ENCODE data around the gene ZNF492. TPM values are rescaled to one million over a fixed set of nuclear protein-coding genes. Genes with fewer than 3 reads are reported as not detected.

Gene ZNF492
- total and polyA plus RNA-seq, 10 of the 15 experiments (the other 5 are each of a cell fraction or from before 2014, with no cell fraction given), result not detected

DNA sequence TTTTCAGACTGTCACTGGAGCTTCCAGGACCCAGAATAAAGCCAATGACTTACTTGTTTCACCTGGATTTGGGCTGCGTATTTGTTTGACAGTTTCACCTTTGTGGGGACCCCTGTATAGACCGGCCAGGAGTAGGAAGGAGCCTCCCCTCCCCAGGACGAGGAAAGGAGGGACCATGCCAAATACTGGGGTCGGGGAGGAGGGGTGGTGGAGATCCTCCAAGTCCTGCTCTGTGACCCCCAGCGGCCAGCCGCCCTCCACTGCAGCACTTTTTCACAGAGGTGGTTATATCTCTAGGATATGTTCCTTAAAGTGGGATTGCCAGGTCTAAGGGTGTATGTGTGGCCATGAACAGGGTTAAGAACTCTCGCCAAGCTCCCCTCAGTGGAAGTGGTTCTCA is 25.7 kb upstream of the ZNF492 start:
- intact Hi-C loops (cut with micrococcal nuclease; ENCODE audit: unreplicated experiment), result no loop called here
- TF ChIP-seq ZNF24 (IDR thresholded peaks at IDR 0.05) (no peak), SMARCA5 (IDR thresholded peaks at IDR 0.05) (no peak), CBX5 (IDR thresholded peaks at IDR 0.05; ENCODE audit: low read depth) (no peak), KLF5 (IDR thresholded peaks at IDR 0.05; ENCODE audit: partially characterized antibody) (no peak), IRF5 (IDR thresholded peaks at IDR 0.05; ENCODE audit: borderline replicate concordance) (no peak), SREBF2 (IDR thresholded peaks at IDR 0.05; ENCODE audit: low read length) (no peak), NR2C2 (IDR thresholded peaks at IDR 0.05; ENCODE audit: borderline replicate concordance, control insufficient read depth, insufficient read length, low read depth) (no peak), POLR2A (IDR thresholded peaks at IDR 0.05; ENCODE audit: low read depth, low read length) (no peak), PRDM15 (CRISPR knock-in tag; IDR thresholded peaks at IDR 0.05) (no peak), POLR2AphosphoS5 (IDR thresholded peaks at IDR 0.05; ENCODE audit: low read length) (no peak), YY1 (IDR thresholded peaks at IDR 0.05; ENCODE audit: low read depth, low read length) (no peak), ZNF274 (IDR thresholded peaks at IDR 0.05; ENCODE audit: insufficient read depth, insufficient read length) (no peak), ZNF217 (IDR thresholded peaks at IDR 0.05) (no peak)
- TF ChIP-seq, protein P1, sequence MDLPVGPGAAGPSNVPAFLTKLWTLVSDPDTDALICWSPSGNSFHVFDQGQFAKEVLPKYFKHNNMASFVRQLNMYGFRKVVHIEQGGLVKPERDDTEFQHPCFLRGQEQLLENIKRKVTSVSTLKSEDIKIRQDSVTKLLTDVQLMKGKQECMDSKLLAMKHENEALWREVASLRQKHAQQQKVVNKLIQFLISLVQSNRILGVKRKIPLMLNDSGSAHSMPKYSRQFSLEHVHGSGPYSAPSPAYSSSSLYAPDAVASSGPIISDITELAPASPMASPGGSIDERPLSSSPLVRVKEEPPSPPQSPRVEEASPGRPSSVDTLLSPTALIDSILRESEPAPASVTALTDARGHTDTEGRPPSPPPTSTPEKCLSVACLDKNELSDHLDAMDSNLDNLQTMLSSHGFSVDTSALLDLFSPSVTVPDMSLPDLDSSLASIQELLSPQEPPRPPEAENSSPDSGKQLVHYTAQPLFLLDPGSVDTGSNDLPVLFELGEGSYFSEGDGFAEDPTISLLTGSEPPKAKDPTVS (IDR thresholded peaks at IDR 0.05; ENCODE audit: low read depth, low read length), result no peak
- POLR2A ChIA-PET, result no interaction called here
- no peaks in the 10 kb centered on the region for H3K79me2 ChIP-seq (ENCODE audit: control insufficient read depth, insufficient read depth, low read length)
- no peak overlapping the region for H3K27ac ChIP-seq (ENCODE audit: control insufficient read depth, insufficient read depth)
- no peak overlapping the region for H3K4me3 ChIP-seq
- in situ Hi-C loops (cut with MboI), result no loop called here
- no peaks in the 10 kb centered on the region for H3K36me3 ChIP-seq (ENCODE audit: control insufficient read depth in 2 of 2, insufficient read depth in 2 of 2, low read length in 1 of 2)
- RAD21 ChIA-PET (ENCODE audit: unreplicated experiment), result no interaction called here
- SMC1A ChIA-PET (ENCODE audit: uncharacterized antibody, unreplicated experiment), result no interaction called here
- no peak for ATAC-seq
- CTCF ChIA-PET, result no interaction called here
- no peak for DNase-seq (ENCODE audit: low read depth, low spot score)
- H2AFZ ChIP-seq (ENCODE audit: control insufficient read depth, low read depth, low read length), result no peak overlapping the region
- FAIRE-seq, result no peak
- BruUV-seq (replicated peaks), result no TSS peak
- WGBS (ENCODE audit: insufficient coverage, insufficient replicate concordance, low lambda C conversion rate, missing lambda C conversion rate), result 12% methylated on average over 7 of the region's 7 CpGs
- no peaks in the 10 kb centered on the region for H3K4me1 ChIP-seq (ENCODE audit: control insufficient read depth, insufficient read depth, low read length)
- H3K9ac ChIP-seq (ENCODE audit: control insufficient read depth, insufficient read depth, low read length), result no peak overlapping the region
- no peaks in the 10 kb centered on the region for H4K20me1 ChIP-seq (ENCODE audit: control insufficient read depth, insufficient read depth)
- H3K27me3 ChIP-seq (replicated peaks in 1 of 2; ENCODE audit: control insufficient read depth in 2 of 2, insufficient read depth in 2 of 2, low read length in 1 of 2), result no peaks in the 10 kb centered on the region
- no peaks in the 10 kb centered on the region; the same call in 2 of the 3 replicates for H3K9me3 ChIP-seq (replicated peaks; ENCODE audit: control insufficient read depth, insufficient read depth, low read length)
- H3K4me2 ChIP-seq (ENCODE audit: control insufficient read depth, insufficient read depth), result no peak overlapping the region
